GM12875 (cell line): ENCODE results near the gene KRTAP10-8.

Experiments used
- H3K4me3 ChIP-seq: one replicate; pipeline ENCODE4 v1.5.1; 2011; ENCODE audit warnings: low read depth, low read length, control low read depth
- CTCF ChIP-seq: IDR thresholded peaks from 2 replicates; pipeline ENCODE4 v1.5.1; 2011; ENCODE audit warnings: low read depth, mild to moderate bottlenecking, control low read depth, inconsistent platforms, low read length, moderate library complexity, borderline replicate concordance; ENCODE audit not compliant: insufficient read depth

Gene KRTAP10-8

GRCh38 chr21:44581158-44581557 lies 30.7 kb upstream of the KRTAP10-8 start:
- H3K4me3 ChIP-seq = no peak overlapping the region
- no peak for TF ChIP-seq CTCF

GRCh38 chr21:44582055-44582454 lies 29.8 kb upstream of the KRTAP10-8 start:
- no peak for TF ChIP-seq CTCF
- H3K4me3 ChIP-seq = no peak overlapping the region

- no peak overlapping the region for H3K4me3 ChIP-seq
- no peak for TF ChIP-seq CTCF
Measured at GRCh38 chr21:44583089-44583799, 28.6 kb upstream of the KRTAP10-8 start.

GRCh38 chr21:44583800-44584147 lies 28.1 kb upstream of the KRTAP10-8 start:
- TF ChIP-seq CTCF = no peak
- H3K4me3 ChIP-seq = no peak overlapping the region

GRCh38 chr21:44585892-44586291 lies 26.0 kb upstream of the KRTAP10-8 start:
- no peak for TF ChIP-seq CTCF

GRCh38 chr21:44589094-44589493 lies 22.8 kb upstream of the KRTAP10-8 start:
- TF ChIP-seq CTCF = no peak
- H3K4me3 ChIP-seq = no peak overlapping the region

More at GRCh38 chr21:44585892-44586291, 26.0 kb upstream of the KRTAP10-8 start:
- H3K4me3 ChIP-seq = no peak overlapping the region

- no peak for TF ChIP-seq CTCF
- no peak overlapping the region for H3K4me3 ChIP-seq
Measured at GRCh38 chr21:44589586-44590305, 22.1 kb upstream of the KRTAP10-8 start.
